DMS153 (cell line): Measurements from ENCODE around the gene S100A1.
"Not testable (repeated sequence)": the region's sequence is repeated elsewhere in the genome, so short reads cannot be mapped to it uniquely, and the experiment has no call there.

ENCODE experiments used
- DNase-seq: peaks from one replicate; lab custom pipeline; 2025; lab: John Stamatoyannopoulos, UW

The S100A1 gene

GRCh38 chr1:153631047-153632022, 3.1 kb downstream of the S100A1 start:
- DNase-seq = no peak

DNA sequence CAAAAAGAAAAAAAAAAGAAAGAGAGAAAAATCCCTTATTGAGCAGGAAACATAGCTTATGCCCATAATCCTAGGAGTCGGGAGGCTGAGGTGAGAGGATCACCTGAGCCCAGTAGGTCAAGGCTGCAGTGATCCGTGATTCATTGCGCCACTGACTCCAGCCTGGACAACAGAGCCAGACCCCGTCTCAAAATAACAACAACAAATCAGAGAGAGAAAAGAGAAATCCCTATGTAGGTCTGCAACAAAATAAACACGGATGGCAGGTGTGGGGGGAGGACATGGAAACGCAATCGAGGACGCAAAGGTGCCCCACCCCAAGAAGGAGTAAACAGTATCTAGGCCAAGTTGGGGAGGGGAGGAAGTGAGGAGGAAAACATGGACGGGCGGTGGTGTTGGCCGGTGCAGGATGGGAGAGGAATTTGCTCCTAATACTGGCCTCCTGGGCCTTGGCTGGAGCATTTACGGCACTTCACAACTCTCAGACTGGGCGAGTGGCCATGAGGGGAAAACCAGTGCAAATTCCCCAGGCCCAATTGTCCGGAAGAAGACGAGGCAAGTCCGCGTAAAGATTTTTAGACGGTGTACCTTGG, 5.0 kb downstream of the S100A1 start:
- peak; percentile 15 for DNase-seq

- peak; percentile 98 for DNase-seq
Observed at GRCh38 chr1:153633754-153634665, 5.8 kb downstream of the S100A1 start, which contains the start of gene CHTOP. Gene CHTOP (plus strand): TSS chr1:153634066. CDS start chr1:153636589, 2,523 bp downstream.

DNA sequence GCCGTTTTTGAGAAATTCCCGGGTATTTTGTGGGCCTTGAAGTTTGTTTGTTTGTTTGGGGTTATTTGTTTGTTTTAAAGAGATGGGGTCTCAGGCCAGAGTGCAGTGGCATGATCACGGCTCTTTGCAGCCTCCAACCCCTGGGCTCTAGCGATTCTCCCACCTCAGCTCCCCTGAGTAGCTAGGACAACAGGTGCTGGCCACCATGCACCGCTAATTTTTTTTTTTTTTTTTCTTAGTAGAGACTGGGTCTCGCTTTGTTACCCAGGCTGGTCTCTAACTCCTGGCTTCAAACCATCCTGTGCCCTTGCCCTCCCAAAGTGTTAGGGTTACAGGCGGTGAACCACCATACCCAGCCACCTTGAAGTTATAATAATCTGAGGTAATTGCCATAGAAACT, 7.6 kb downstream of the S100A1 start:
- DNase-seq = no peak

GRCh38 chr1:153636312-153636711, 8.1 kb downstream of the S100A1 start:
- no peak for DNase-seq

DNA sequence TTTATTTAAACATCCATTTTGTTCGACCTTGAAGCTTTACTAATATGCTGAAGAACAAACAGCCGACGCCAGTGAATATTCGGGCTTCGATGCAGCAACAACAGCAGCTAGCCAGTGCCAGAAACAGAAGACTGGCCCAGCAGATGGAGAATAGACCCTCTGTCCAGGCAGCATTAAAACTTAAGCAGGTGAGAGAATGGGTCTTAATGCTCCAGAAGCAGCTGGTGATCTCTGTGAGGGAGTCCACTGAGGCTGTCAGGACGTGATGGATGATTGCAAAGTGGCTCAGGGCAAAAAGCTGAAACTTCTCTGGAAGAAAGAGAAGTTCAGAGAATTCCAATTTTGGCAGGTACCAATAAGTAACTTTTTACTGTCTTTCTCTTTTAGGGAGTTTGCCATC, 10.0 kb downstream of the S100A1 start:
- DNase-seq = no peak

- no peak for DNase-seq
Observed at GRCh38 chr1:153639280-153639679, 11.0 kb downstream of the S100A1 start.

GRCh38 chr1:153640213-153640612, 12.0 kb downstream of the S100A1 start:
- not testable (repeated sequence) for DNase-seq

DNA sequence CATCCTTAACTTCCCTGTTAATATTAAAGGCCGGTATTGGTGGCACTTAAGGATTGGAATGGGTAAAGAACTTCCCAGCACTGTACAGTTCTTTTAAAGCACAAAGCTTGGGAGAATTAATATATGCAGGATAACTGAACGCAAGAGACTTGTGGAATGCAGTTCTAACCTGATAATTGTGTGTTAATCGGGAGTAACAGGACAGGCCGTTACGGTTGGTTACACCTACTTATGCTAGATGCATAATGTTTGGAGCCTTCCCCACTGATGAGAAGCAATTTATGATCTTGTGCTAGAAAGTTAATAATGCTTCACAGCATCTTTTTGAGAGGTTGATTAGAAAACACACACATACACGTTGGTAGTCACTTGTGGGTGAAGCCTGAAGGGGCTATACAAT, 12.6 kb downstream of the S100A1 start:
- no peak for DNase-seq

DNA sequence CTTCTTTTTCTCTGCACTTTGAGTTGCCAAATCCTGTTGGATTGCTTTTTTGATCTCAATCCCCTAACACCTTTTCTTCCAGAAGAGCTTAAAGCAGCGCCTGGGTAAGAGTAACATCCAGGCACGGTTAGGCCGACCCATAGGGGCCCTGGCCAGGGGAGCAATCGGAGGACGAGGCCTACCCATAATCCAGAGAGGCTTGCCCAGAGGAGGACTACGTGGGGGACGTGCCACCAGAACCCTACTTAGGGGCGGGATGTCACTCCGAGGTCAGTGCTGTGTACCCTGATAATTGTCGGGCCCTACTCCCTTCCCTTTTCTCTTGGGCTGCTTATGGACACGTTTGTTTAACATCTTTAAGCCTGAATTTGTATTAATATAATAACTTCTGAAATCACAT, 13.9 kb downstream of the S100A1 start:
- no peak for DNase-seq

DNA sequence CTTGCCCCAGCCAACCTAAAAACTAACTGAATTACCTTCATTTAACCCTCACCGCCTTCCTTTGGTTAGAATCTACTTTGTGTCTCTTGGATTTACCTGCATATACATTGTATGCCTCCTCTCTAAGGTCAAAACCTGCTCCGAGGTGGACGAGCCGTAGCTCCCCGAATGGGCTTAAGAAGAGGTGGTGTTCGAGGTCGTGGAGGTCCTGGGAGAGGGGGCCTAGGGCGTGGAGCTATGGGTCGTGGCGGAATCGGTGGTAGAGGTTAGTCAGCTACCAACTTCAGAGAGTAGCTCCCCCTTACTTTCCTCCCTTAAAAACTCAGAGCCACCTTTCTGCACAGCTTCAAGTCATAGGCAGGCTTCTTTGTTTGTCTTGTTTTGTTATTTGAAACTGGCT, 14.9 kb downstream of the S100A1 start:
- DNase-seq = no peak

- no peak for DNase-seq
Observed at GRCh38 chr1:153643816-153644215, 15.6 kb downstream of the S100A1 start.

- no peak for DNase-seq
Observed at GRCh38 chr1:153646672-153647345, 18.6 kb downstream of the S100A1 start.

DNA sequence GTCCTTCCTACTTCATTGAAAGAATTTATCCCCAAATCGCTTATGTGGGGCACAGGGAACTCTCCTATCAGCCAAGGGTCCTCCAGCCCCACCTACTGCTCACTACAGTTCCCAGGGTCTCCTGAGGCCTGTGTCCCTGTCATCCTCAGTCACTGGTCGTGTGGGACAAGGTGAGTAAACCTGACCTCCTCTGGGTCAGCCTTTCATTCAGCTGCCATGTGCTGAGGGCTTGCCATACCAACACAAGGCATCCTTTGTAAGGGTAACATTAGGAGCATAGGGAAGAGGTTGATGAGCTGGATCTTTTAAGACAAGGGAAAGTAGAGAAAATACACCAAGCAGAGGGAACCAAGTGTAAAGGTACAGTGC, 19.1 kb downstream of the S100A1 start:
- no peak for DNase-seq

DNA sequence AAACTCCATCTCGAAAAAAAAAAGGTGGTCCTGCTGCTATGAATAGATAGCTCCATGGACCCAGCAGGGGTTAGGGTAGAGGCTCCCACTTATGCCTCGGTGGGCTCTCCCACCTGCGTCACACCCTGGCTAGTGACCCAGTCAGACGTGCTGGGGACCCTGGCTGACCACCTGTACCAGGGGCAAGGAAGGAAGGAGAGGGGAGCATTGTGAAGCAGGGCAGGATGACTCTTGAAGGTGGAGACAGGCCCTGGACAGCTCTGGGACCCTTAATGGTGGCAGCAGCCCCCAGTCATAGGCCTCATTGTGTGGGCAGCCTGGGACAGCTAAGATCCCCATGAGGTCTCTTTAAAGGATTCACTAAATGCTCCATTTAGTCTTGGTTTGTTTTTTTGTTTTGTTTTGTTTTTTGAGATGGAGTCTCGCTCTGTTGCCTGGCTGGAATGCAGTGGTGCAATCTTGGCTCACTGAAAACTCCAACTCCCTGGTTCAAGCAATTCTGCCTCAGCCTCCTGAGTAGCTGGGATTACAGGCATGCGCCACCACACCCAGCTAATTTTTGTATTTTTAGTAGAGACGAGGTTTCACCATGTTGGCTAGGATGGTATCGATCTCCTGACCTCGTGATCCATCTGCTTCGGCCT, 19.9 kb downstream of the S100A1 start:
- DNase-seq = no peak

DNA sequence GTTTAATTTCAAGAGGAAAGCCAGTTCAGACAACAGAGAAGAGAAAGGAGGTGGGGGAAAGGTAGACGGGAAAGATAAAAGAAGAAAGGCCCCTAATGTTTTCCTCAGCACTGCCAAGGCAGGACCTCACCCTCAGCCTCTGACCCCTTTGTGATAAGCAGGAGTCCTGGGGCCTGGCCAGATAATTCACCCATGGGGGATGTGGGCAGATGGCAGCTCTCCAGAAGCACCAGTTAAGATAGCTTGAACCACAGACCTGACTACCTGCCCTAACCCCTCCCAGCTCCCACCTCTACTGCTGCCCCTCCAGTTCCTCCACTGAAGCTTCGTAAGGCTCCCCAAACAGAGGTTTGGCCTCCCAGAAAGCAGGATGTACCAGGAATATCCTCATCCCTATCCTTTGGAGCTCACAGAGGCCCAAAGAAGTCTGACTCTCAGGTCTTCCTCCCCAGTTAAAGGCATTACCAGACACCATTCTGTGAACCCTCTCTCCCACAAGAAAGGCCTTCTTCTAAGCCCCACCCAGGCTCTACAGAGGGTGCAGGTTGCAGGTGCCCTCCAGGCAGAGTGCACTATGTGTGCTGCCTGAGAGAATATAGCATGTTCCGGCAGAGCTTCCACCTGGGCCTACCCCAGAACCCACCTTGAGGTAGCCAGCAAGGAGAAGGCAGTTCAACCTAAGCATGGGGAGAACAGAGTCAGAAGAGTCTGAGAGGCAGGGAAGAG, 21.1 kb downstream of the S100A1 start:
- no peak for DNase-seq

- peak; percentile 74 for DNase-seq
Observed at GRCh38 chr1:153649863-153650235, 21.6 kb downstream of the S100A1 start.

DNA sequence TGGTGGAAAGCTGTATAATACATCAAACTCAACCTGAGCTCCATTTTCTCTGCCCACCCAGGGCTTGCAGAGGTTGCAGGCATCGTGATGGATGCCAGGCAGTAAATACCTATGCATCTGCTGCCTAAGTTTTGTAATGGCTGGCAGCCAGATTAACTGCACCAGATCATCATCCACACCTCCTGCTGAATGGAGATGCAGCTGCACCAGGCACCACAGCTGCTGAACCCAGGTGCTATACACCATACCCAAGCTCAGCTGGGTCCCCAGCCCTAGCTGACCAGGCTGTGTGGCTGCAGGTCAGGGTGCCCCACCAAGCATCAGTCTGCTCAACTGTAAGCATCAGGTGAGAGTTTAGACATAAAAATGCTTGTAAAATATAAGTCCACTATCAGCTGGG, 23.5 kb downstream of the S100A1 start:
- no peak for DNase-seq

DNA sequence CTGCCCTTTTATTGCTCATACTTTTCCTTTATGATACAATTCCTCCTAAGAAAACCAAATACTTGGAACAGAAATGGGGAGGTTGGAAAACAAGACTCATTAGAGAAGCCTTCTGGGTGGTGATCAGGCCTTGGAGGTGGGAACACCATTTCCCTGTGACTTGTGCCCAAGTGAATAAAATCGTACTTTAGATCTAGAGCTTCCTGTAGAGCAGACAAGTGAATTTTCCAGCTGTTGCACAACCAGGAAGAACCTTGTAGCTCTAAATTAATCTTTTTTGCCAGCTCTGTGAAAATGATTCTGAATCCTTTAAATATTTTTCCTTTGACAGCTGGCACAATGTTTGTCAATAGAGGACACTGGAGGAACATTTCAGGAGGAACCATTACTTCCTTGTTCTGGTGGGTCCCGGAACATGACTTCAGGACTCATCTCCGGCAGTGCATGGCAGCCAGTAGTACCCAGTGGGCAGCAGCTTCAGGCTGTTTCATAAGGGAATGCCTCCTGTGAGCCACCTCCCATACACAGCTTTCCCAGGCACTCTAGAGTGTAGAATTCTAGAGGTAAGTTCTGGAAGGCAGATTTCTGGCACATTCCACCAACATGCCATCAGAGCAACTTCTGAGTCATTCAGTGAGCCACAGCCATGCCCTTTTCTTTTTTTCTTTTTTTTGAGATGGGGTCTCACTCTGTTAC, 24.7 kb downstream of the S100A1 start:
- no peak for DNase-seq

DNA sequence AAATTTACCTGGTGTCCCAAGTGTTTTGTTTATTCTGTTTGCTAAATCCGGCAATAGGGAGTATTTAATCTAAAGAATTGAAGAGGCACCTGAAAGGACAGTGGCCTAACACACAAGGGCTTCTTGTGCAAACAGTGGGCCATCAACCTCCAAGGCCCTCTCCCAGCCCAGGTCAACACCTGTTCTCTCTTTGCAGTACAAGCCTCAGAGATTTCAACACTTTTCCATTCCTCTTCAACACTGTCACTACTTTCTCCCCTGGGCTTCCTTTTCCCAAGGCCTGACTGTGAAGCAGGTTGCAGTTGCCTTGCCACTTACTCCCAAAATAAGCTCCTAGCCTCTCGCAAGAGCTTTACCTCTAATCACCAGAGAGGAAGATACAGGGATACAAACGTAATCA, 27.1 kb downstream of the S100A1 start:
- peak; percentile 67 for DNase-seq
